K562 (cell line): ENCODE results near the gene STK17A. TPM values are rescaled to one million over a fixed set of nuclear protein-coding genes. Genes with fewer than 3 reads are reported as not detected.

Source experiments
- CHD2 ChIP-seq: IDR thresholded peaks from 2 replicates; pipeline ENCODE4 v1.6.1; 2011; ENCODE audit warnings: low read depth, low read length
- ELF2 ChIP-seq: fragments of 250-450 bp; sonication (Bioruptor Pico); IDR thresholded peaks from 2 replicates; pipeline ENCODE4 v1.5.0; 2021; ENCODE audit warnings: mild to moderate bottlenecking
- KDM5B ChIP-seq: fragments of 200-600 bp; sonication (generic); IDR thresholded peaks from 2 replicates; pipeline ENCODE4 v1.6.1; 2012; ENCODE audit warnings: low read depth, mild to moderate bottlenecking, moderate library complexity, low read length, control low read depth, inconsistent platforms; ENCODE audit not compliant: insufficient replicate concordance
- KLF1 ChIP-seq: fragments of 450-650 bp; IDR thresholded peaks from 2 replicates; pipeline ENCODE4 v1.6.1; 2016; ENCODE audit warnings: missing genetic modification characterization, missing compliant biosample characterization
- MTA3 ChIP-seq: fragments of 450-650 bp; formaldehyde crosslinking; IDR thresholded peaks from 2 replicates; pipeline ENCODE4 v1.6.1; 2017; ENCODE audit warnings: mild to moderate bottlenecking, borderline replicate concordance
- NEUROD1 ChIP-seq: fragments of 150-350 bp; IDR thresholded peaks from 2 replicates; pipeline ENCODE4 v1.6.1; 2014; ENCODE audit warnings: borderline replicate concordance, low read length, low read depth; ENCODE audit not compliant: partially characterized antibody
- NUFIP1 ChIP-seq: fragments of 450-650 bp; IDR thresholded peaks from 2 replicates; pipeline ENCODE4 v1.6.1; 2018; ENCODE audit not compliant: partially characterized antibody
- PCBP1 ChIP-seq: fragments of 200-400 bp; formaldehyde crosslinking; IDR thresholded peaks from 2 replicates; pipeline ENCODE4 v1.6.1; 2018; ENCODE audit warnings: mild to moderate bottlenecking, low read depth, low read length; ENCODE audit not compliant: poor library complexity, severe bottlenecking
- POU5F1 ChIP-seq: fragments of 150-350 bp; IDR thresholded peaks from 2 replicates; pipeline ENCODE4 v1.6.1; 2014; ENCODE audit warnings: borderline replicate concordance, low read length, low read depth, mild to moderate bottlenecking; ENCODE audit not compliant: partially characterized antibody
- RUNX1 ChIP-seq: sonication (generic); IDR thresholded peaks from 2 replicates; pipeline ENCODE4 v1.6.1; 2016; ENCODE audit warnings: antibody characterized with exemption, low read depth
- SRSF7 ChIP-seq: fragments of 200-400 bp; formaldehyde crosslinking; optimal IDR thresholded peaks from 2 replicates; pipeline ENCODE3; 2017; ENCODE audit warnings: mild to moderate bottlenecking, low read depth, low read length
- STAT5A ChIP-seq: IDR thresholded peaks from 2 replicates; pipeline ENCODE4 v1.6.1; 2012; ENCODE audit warnings: low read length, inconsistent platforms, borderline replicate concordance
- TARDBP ChIP-seq: fragments of 450-650 bp; IDR thresholded peaks from 2 replicates; pipeline ENCODE4 v1.6.1; 2016
- TGIF2 ChIP-seq: sonication (generic); formaldehyde crosslinking; IDR thresholded peaks from 2 replicates; pipeline ENCODE4 v1.8.1; 2022; ENCODE audit warnings: mild to moderate bottlenecking, missing genetic modification reagents, moderate library complexity
- U2AF2 ChIP-seq: fragments of 200-400 bp; formaldehyde crosslinking; optimal IDR thresholded peaks from 2 replicates; pipeline ENCODE3; 2017; ENCODE audit warnings: low read depth, mild to moderate bottlenecking, low read length
- ZKSCAN3 ChIP-seq: fragments of 250-450 bp; sonication (Bioruptor Pico); IDR thresholded peaks from 2 replicates; pipeline ENCODE4 v1.4.0; 2020
- polyA plus RNA-seq, 8 experiments: library from polyadenylated mRNA; depleted of rRNA in 4 of 8; stranded (reverse) in 5 of 8; unstranded in 3 of 8; fragments of >200 nt; fragmentation: Nextera tagmentation in 2 of 8; fragmentation: Illumina TruSeq in 1 of 8; extraction: Ambion mirVana in 2 of 8; extraction: Trizol in 1 of 8; gene quantifications; 2 replicates each; pipeline versions ENCODE4 v1.2.1 to v1.2.3, GENCODE V29; 2011 to 2014; ENCODE audit warnings: inconsistent platforms in 1 of 8, missing spikeins in 1 of 8
- total RNA-seq, 7 experiments: library from RNA; depleted of rRNA in 6 of 7; stranded (reverse); fragments of >200 nt in 6 of 7; fragmentation: Illumina TruSeq in 2 of 7; extraction: Trizol in 2 of 7; gene quantifications; 2 replicates each; pipeline versions ENCODE4 v1.2.1 to v1.2.3, GENCODE V29; 2011 to 2021; ENCODE audit warnings: low replicate concordance in 1 of 7
- TF ChIP-seq, protein P1 (sequence below): sonication (generic); formaldehyde crosslinking; IDR thresholded peaks from 2 replicates; pipeline ENCODE4 v1.8.1; 2023; ENCODE audit warnings: missing genetic modification reagents, mild to moderate bottlenecking, borderline replicate concordance
- TF ChIP-seq, protein P2 (sequence below): fragments of 250-450 bp; sonication (Bioruptor Pico); IDR thresholded peaks from 2 replicates; pipeline ENCODE4 v1.9.0; 2021; ENCODE audit warnings: mild to moderate bottlenecking
- TF ChIP-seq, protein P3 (sequence below): sonication (generic); formaldehyde crosslinking; IDR thresholded peaks from 2 replicates; pipeline ENCODE4 v1.8.0; 2023; ENCODE audit warnings: mild to moderate bottlenecking, missing genetic modification reagents

STK17A gene
- total and polyA plus RNA-seq, 9 of the 15 experiments (the other 6 are each of a cell fraction or from before 2014, with no cell fraction given) = 3.4 to 16.3 (median 13.2) TPM

DNA sequence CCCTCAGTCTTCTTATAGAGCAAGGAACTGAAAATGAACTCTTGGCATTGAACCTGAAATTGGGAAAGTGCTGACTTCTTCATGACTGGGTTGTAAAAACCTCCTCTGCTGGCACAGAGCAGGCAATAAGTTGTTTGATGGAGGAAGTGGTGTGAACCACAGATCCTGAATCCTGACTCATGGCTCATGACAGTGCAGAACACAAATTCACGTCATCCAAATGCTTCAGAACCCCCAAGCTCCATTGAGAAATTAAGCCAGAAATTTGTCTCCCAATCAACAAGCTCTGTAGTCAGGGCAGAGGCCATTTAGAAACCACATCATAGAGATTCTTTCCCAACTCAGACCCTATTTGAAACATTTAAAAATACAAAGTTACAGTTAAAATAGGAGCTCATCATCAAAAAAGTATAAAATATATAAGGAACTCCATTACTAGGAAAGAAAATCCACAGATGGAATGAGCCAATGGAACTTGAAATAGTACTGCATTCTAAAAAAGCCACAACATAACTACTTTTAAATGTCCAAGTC, 10.3 kb upstream of the STK17A start (continued):
- TF ChIP-seq, protein P1, sequence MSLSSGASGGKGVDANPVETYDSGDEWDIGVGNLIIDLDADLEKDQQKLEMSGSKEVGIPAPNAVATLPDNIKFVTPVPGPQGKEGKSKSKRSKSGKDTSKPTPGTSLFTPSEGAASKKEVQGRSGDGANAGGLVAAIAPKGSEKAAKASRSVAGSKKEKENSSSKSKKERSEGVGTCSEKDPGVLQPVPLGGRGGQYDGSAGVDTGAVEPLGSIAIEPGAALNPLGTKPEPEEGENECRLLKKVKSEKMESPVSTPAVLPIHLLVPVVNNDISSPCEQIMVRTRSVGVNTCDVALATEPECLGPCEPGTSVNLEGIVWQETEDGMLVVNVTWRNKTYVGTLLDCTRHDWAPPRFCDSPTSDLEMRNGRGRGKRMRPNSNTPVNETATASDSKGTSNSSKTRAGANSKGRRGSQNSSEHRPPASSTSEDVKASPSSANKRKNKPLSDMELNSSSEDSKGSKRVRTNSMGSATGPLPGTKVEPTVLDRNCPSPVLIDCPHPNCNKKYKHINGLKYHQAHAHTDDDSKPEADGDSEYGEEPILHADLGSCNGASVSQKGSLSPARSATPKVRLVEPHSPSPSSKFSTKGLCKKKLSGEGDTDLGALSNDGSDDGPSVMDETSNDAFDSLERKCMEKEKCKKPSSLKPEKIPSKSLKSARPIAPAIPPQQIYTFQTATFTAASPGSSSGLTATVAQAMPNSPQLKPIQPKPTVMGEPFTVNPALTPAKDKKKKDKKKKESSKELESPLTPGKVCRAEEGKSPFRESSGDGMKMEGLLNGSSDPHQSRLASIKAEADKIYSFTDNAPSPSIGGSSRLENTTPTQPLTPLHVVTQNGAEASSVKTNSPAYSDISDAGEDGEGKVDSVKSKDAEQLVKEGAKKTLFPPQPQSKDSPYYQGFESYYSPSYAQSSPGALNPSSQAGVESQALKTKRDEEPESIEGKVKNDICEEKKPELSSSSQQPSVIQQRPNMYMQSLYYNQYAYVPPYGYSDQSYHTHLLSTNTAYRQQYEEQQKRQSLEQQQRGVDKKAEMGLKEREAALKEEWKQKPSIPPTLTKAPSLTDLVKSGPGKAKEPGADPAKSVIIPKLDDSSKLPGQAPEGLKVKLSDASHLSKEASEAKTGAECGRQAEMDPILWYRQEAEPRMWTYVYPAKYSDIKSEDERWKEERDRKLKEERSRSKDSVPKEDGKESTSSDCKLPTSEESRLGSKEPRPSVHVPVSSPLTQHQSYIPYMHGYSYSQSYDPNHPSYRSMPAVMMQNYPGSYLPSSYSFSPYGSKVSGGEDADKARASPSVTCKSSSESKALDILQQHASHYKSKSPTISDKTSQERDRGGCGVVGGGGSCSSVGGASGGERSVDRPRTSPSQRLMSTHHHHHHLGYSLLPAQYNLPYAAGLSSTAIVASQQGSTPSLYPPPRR (CRISPR knock-in tag) = no peak
- TF ChIP-seq KLF1 (tag) (no peak), NEUROD1 (no peak), SRSF7 (no peak), PCBP1 (no peak), ZKSCAN3 (CRISPR knock-in tag) (no peak), TGIF2 (no peak), TARDBP (no peak), STAT5A (no peak), POU5F1 (no peak), KDM5B (no peak), RUNX1 (no peak), CHD2 (no peak), NUFIP1 (no peak), ELF2 (CRISPR knock-in tag) (no peak), MTA3 (0 out of 2 replicates have a peak, but pooled peaks have one; percentile 35), U2AF2 (no peak)
- TF ChIP-seq, protein P2, sequence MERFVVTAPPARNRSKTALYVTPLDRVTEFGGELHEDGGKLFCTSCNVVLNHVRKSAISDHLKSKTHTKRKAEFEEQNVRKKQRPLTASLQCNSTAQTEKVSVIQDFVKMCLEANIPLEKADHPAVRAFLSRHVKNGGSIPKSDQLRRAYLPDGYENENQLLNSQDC = no peak
- TF ChIP-seq, protein P3, sequence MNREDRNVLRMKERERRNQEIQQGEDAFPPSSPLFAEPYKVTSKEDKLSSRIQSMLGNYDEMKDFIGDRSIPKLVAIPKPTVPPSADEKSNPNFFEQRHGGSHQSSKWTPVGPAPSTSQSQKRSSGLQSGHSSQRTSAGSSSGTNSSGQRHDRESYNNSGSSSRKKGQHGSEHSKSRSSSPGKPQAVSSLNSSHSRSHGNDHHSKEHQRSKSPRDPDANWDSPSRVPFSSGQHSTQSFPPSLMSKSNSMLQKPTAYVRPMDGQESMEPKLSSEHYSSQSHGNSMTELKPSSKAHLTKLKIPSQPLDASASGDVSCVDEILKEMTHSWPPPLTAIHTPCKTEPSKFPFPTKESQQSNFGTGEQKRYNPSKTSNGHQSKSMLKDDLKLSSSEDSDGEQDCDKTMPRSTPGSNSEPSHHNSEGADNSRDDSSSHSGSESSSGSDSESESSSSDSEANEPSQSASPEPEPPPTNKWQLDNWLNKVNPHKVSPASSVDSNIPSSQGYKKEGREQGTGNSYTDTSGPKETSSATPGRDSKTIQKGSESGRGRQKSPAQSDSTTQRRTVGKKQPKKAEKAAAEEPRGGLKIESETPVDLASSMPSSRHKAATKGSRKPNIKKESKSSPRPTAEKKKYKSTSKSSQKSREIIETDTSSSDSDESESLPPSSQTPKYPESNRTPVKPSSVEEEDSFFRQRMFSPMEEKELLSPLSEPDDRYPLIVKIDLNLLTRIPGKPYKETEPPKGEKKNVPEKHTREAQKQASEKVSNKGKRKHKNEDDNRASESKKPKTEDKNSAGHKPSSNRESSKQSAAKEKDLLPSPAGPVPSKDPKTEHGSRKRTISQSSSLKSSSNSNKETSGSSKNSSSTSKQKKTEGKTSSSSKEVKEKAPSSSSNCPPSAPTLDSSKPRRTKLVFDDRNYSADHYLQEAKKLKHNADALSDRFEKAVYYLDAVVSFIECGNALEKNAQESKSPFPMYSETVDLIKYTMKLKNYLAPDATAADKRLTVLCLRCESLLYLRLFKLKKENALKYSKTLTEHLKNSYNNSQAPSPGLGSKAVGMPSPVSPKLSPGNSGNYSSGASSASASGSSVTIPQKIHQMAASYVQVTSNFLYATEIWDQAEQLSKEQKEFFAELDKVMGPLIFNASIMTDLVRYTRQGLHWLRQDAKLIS = no peak
